ENCODE data around the gene FBXL19.

DNA sequence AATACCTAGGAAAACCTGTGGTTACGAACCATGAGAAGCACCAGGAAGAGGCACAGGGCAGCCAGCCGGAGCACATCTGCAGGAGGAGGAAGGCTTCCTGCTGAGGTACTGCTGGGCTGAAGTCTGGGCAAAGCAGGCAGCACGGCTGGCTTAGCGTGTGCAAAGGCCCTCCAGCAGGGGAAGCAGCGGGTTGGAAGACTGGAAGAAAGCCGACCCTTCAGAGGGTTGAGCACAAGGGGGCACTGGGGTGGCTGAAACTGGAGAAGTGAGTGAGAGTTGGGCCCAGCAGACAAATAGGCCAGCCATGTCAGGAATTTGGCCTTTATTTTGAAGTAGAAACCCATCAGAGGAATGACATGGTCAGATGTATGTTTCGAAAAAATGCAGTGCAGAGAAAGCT lies 49.5 kb downstream of the FBXL19 start:
- TF ChIP-seq CTCF (conservative IDR thresholded peaks at IDR 0.05), result no peak
- TF ChIP-seq EZH2 (IDR thresholded peaks at IDR 0.05; ENCODE audit: low read depth), result no peak
